ENCODE data around the gene TRPC5OS.
A peak's percentile ranks its signal among the peaks of the same experiment; 100 is the strongest.

TRPC5OS gene

GRCh38 chrX:111886678-111887077, 10.7 kb downstream of the TRPC5OS start:
- DNase-seq, result no peak
- in situ Hi-C loops (cut with MboI; ENCODE audit: low pct_unique_long_range_greater_than_20kb, low sequenced_read_pairs), result no loop called here

GRCh38 chrX:111888600-111888999, 12.6 kb downstream of the TRPC5OS start:
- DNase-seq, result no peak
- in situ Hi-C loops (cut with MboI; ENCODE audit: low pct_unique_long_range_greater_than_20kb, low sequenced_read_pairs), result no loop called here

GRCh38 chrX:111892375-111892774, 16.4 kb downstream of the TRPC5OS start:
- in situ Hi-C loops (cut with MboI; ENCODE audit: low pct_unique_long_range_greater_than_20kb, low sequenced_read_pairs), result no loop called here
- no peak for DNase-seq

GRCh38 chrX:111896148-111896547, 20.2 kb downstream of the TRPC5OS start:
- in situ Hi-C loops (cut with MboI; ENCODE audit: low pct_unique_long_range_greater_than_20kb, low sequenced_read_pairs), result no loop called here
- no peak for DNase-seq

- DNase-seq, result peak; percentile 18
Observed at GRCh38 chrX:111914398-111915090, 38.6 kb downstream of the TRPC5OS start.

GRCh38 chrX:111917591-111917990, 41.6 kb downstream of the TRPC5OS start:
- in situ Hi-C loops (cut with MboI; ENCODE audit: low pct_unique_long_range_greater_than_20kb, low sequenced_read_pairs), result no loop called here
- DNase-seq, result no peak

More at GRCh38 chrX:111914398-111915090, 38.6 kb downstream of the TRPC5OS start:
- in situ Hi-C loops (cut with MboI; ENCODE audit: low pct_unique_long_range_greater_than_20kb, low sequenced_read_pairs), result no loop called here

GRCh38 chrX:111928456-111928855, 52.5 kb downstream of the TRPC5OS start:
- in situ Hi-C loops (cut with MboI; ENCODE audit: low pct_unique_long_range_greater_than_20kb, low sequenced_read_pairs), result no loop called here
- no peak for DNase-seq

All from KBM-7 (cell line).